GDM1 (cell line): ENCODE measurements around the gene ABI2.
A peak's percentile ranks its signal among the peaks of the same experiment; 100 is the strongest.
"Not testable (repeated sequence)": the region's sequence is repeated elsewhere in the genome, so short reads cannot be mapped to it uniquely, and the experiment has no call there.

Source experiments
- DNase-seq: peaks from one replicate; lab custom pipeline; 2025; lab: John Stamatoyannopoulos, UW

ABI2 gene

DNA sequence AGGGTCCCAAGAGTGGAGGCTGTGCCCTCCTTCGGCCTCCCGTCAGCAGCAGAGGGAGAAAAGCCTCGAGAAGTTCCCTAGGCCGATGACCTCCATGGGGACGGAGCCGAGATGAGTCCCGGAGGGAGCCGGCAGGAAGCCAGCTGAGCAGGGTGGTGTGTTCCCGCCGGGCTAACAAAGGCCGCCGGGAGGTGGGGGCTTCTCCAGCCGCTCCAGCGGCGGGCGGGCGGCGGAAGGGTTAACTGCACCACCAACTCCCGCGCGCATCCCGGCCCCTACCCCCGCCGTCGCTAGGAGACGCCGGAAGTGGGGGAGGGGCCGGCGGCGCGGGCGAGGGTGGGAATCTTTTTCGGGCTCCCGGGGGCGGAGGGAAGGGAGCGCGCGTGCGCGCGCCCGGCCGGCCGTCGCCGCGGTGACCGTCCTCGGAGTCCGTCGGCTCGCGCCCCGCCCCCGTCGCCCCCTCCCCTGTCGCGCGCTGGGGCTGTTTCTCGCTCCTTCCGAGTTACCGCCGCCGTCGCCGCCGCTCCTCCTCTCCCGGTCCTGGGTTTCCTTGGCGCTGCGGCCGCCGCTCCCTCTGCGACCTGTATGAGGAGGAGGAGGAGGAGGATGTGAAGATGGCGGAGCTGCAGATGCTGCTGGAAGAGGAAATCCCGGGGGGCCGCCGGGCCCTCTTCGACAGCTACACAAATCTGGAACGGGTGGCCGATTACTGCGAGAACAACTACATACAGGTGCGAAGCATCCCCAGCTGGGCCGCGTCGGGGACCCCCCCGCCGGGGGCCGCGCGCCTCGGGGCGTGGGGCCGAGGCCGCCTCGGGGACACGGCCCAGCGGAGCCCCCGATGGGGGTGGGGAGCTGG is at the start of gene ABI2:
TSS of gene ABI2 (plus strand) at position 494 of the 859 bp plus-strand sequence. CDS start at position 615, 121 bp downstream.
- DNase-seq: peak; percentile 74

DNA sequence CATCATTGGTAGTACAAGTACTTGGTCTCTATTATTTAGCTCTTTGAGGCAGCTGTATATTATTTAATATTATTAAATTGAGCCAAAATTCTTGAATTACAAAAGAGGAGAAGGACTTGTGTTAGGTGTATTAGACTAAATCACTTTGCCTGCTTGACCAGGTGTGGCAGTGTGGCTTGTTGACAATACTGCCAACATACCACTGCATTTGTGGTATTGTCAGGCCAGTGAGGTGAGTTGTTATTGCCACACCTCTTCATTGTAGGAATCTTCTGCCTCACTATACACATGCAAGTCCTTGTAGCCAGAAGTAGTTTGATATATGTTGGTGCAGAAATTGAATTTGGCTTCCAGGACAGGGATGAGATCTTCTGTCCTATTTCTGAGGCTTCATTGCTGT is 48.9 kb upstream of the ABI2 start:
- no peak for DNase-seq

DNA sequence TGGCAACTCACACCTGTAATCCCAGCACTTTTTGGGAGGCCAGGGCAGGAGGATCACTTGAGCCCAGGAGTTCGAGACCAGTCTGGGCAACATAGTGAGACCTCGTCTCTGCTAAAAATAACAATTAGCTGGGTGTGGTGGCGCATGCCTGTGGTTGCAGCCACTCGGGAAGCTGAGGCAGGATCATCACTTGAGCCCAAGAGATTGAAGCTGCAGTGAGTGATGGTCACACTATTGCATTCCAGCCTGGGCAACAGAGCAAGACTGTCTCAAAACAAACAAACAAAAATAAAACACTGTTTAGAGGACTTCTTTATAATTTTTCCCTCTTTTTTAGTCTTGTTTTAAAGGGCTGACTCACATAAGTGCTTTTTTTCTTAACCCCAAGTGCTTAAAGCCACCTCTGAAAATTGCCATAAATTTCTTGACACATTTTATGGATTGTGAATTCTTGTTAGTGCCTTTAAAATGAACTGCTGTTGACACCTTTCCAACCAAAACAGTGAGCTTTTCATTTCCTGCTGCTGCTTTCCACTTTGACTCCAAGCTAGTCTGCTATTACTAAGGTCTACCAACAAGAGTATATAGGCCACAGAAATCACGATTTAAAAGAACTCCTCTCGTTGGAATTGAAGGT is 47.6 kb upstream of the ABI2 start:
- no peak for DNase-seq

DNA sequence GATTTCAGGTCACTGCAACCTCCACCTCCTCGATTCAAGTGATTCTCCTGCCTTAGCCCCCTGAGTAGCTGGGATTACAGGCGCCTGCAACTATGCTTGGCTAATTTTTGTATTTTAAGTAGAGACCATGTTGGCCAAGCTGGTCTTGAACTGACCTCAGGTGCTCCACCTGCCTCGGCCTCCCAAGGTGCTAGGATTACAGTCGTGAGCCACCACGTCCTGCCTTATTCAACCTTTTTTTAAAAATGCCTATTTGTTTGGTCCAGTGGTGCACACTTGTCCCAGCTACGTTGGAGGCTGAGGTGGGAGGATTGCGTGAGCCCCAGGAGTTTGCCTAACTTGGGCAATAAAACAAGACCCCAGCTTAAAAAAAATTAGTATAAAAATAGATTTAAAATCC is 46.1 kb upstream of the ABI2 start:
- no peak for DNase-seq

DNA sequence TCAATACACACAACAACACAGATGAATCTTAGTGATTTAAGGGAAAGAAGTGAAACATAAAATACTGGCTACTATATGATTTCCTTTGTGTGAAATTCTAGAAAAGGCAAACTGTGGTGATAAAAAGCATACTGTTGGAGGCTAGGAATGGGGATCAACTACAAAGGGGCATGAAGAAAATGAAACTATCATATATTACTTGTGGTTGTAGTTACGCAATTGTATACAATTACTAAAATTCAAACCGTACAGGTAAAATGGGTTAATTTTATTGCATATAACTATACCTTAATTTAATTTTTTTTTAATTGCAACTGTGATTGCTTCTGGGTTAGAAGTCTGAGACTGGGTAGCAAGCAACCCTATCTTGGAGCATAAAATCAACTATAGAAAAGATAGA is 41.7 kb upstream of the ABI2 start:
- no peak for DNase-seq

DNA sequence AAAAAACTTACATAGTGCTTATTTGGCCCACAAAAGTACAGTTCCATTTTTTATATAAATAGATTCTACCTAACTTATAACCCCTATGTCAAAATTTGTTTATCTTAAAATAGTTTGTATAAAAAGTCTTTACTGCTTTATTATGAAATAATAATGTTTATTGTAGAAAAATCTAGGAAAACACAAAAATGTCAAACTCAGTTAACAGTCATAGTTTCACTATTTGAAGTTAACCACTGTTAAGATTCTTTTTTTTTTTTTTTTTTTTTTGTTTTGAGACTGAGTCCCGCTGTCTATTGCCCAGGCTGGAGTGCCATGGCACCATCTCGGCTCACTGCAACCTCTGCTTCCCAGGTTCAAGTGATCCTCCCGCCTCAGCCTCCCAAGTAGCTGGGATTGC is 26.5 kb upstream of the ABI2 start:
- no peak for DNase-seq

DNA sequence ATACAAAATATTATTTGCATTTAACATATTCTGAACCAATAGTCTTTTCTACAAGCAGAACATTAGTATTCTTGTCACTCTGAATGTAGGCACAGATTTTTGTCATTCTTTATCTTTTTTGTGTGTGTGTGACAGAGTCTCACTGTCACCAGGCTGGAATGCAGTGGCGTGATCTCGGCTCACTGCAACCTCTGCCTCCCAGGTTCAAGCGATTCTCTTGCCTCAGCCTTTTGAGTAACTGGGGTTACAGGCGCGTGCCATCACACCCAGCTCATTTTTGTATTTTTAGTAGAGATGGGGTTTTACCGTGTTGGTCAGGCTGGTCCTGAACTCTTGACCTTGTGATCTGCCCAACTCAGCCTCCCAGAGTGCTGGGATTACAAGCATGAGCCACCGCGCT is 25.6 kb upstream of the ABI2 start:
- DNase-seq: not testable (repeated sequence)

DNA sequence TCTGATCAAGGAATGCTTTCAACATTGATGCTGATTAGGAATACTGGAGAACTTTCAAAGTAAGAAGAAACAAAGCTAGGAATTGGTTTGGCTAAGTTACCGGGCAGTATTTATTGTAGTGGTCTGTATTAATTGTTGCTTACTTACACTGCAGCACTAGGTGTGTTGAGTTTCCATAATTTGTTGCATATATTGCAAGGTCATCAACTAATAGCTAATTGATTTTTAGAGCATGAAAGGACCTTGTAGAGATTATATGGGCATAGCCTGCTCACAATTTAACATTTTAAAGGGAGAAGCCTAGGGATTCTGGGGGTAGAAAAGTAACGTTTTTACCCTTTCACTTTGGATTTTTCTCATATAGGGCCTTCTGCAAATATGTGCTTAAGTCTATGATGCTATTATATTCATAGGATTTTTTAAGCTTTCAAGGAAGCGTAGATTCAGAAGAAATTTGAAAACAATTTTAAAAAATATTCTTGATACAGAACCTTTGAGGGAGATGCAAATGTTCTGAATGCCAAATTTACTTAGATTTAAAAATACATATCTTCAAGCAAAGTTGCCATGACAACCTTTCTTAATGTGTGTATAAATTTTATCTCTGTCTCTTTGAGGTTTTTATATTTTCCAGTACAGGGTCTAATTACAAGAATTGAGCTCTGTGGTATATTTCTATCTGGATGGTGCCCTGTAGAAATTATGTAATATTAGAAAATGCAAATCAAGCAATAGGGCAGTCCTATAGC is 17.3 kb upstream of the ABI2 start:
- DNase-seq: no peak

DNA sequence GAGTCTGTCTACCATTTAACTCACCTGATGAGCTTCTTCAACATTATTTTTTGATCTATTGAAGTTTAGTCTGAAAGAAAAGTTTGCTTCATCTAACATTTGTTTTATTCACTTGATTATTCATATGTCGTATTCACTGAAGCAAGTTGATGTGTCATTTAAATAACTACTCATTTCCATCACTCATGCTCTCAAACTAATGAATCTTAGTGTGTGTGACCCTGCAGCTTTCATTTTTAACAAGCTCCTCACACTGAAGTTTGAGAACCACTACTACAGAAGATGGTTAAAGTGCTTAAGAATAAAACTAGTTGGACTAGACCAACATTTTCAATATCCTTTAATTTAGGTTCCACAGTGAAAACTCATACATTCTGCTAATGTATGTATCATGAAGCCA is 1.8 kb upstream of the ABI2 start:
- no peak for DNase-seq

DNA sequence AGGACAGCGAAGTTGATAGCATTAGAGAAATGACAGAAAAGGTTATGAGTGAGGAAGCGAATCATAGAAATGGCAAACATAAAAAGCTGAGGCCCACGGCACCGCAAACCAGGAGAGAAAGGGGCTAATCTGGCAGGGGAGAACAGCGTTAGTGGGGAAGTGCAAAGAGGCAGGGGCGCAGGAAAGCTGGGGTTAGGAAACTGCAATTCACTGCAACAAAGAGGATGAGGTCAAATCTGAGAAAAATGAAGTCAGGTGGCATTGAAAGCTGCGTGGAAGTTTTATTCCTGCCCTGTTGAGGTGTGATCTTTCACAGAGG is 653 bp upstream of the ABI2 start:
- no peak for DNase-seq

DNA sequence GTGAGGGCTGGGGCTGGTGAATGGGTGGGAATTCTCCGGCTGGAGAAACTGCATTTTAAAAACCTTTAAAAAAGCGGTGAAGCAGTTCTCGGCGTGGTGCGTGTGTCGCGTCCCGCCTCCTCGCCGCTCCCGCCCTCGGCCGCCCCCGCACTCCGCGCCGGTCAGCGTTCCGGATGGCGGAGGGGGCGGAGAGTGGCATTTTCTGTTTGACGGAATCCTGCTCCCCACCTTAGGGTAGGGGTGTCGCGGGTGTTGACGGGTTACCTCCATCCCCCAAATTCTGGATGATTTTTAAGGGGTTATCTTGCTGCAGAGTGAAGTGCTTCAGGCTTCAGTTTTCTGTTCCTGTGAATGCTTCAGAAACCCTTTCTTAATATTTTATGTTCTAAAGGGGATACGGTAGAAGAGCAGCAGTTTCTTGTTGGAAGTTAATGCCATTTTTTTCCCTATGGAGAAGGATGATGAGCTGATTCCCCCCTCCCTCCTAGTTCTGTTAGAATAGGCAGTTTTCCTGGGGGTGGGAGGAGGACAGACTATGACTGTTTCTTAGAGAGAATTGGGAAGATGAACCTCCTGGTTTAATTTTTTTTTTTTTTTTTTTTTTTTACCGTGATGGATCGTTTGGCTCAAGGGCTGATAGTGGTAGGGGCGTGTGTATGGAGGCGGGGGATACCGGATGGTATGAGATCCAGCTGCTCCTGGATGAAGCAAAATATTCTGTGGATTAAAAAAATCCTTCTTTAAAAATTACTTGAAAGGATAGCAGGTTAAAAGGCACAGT is 756 bp downstream of the ABI2 start:
- DNase-seq: peak; percentile 4

DNA sequence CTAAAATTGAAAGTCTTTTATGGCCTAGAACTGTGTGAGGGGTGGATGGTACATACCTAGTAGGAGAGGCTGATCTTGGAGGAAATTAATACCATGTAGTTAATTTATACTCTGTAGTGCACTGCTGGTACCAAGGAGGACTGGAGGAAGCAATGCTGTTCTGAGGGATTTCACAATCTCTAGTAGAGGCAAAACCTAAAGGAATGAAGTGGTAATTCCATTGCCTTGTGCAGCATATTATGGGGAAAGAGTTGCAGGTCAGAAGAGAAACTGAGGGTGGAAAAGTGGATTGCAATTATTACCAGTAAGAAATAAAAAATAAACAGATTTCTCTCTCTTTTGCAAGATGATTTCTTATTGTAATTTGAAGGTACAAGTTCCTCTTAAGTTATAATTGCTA is 2.2 kb downstream of the ABI2 start:
- DNase-seq: no peak

DNA sequence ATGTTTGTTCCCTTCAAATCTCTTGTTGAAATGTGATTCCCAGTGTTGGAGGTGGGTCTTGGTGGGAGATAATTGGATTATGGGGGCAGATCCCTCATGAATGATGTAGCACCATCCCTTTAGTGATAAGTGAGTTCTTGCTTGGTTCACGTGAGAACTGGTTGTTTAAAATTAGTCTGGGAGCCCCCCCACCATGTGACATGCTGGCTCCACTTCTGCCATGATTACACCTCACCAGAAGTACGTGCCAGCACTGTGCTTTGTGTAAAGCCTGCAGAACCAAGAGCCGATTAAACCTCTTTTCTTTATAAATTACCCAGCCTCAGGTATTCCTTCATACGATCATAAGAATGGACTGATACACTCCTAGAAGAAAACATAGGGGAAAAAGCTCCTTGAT is 10.1 kb downstream of the ABI2 start:
- DNase-seq: no peak

DNA sequence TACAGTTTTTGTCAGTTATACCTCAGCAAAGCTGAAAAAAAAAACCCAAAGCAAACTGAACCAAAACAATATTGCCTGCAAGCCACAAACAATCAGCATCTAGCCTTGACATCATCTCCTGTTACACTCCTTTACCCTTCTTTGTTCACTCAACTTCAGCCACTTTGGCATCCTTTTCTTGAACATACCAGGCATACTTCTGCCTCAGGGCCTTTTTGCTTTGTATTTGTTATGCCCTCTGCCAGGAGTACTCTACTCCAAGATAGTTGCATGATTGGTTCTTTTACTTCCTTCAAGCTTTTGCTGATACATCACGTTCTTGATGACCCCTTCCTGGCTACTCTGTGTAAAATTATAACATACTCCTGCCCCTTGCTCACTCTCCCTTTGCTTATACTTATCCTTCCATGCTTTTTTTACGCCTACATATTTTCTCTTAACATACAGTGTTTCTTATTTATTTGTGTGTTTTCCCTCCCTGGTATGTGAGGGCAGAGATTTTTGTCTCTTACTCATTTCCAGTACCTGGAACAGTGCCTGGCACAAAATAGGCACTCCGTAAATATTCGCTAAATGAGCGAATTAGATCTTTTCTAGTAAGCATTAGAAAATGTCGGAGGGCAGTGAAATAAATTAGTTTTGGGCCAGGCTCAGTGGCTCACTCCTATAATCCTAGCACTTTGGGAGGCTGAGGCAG is 12.7 kb downstream of the ABI2 start:
- no peak for DNase-seq

DNA sequence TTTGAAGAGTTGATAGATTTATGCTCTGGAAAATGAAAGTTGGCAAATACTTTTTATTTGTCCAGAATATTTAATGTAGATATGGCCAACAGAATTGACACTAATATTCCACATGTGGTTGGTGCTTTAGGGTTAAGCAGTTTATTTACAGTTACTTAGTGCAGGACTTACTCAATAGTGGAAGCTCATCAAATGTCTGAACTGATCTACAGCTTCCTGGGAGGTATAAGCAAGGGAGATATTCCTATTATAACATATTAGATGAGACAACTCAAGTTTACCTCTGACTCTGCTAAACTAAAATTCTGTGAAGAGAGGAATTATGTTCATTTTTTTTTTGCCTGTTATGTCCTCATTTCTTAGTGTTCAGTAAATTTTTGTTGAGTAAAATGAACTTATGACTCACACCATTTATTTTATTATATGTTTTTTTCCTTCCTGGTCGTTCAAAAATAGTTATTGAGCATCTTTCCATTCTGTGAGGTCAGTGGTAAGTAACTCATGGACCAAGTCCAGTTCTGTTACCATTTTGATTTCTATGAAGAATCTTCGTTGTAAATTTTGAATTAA is 13.6 kb downstream of the ABI2 start:
- DNase-seq: no peak

DNA sequence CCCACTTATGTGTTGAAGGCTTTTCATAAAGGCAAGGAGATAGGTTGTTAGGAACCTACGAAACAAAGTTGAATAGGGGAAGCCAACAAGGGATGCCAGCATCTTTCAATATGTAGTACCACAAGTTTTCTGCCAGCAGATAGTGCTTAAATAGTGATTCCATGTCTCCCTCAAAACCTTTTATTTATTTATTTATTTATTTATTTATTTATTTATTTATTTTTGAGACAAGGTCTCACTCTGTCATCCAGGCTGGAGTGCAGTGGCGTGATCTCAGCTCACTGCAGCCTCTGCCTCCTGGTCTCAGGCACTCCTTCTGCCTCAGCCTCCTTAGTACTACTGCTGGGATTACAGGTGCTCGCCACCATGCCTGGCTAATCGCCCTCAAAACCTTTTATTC is 14.2 kb downstream of the ABI2 start:
- not testable (repeated sequence) for DNase-seq

DNA sequence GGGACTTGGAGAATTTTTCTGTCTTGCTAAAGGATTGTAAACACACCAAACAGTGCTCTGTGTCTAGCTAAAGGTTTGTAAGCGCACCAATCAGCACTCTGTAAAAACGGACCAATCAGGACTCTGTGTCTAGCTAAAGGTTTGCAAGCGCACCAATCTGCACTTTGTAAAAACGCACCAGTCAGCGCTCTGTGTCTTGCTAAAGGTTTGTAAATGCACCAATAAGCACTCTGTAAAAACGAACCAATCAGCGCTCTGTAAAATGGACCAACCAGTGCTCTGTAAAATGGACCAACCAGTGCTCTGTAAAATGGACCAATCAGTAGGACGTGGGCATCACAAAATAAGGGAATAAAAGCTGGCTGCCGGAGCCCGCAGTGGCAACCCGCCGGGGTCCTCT is 16.5 kb downstream of the ABI2 start:
- DNase-seq: no peak

DNA sequence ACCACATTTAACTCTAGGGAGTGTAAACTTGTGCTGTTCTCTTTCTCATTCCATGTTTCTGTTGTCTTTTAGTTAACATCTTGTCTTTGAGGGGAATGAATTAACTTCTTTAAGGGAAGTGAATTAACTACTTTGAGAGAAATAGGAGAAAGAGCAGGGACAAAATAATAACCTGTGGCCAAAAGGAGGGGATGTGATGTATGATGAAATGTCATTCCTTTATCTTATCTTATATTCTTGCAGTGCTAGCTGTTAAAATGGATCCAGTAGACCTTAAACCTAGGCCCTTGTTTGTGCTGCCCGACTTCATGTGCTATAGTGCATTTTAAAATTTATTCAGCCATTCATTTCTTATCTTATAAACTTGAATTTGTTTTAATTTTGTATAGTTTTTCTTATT is 18.4 kb downstream of the ABI2 start:
- no peak for DNase-seq

DNA sequence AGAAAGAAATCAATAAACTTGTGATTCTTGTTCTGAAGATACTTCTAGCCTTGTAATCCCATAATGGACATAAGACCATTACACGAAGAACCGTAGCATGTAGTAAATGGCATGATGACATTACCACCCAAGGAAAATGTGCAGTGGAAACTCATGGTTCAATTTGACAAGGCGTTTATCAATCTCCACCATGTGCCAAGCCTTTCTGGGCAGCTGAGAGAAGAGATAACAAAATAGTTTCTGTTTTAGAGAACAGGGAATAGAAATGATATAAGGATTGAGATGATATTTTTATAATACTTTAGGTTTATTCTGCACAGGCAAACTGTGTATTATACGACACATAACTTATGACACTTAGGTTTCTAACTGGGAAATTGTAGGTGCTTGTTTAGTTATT is 19.2 kb downstream of the ABI2 start:
- DNase-seq: no peak

DNA sequence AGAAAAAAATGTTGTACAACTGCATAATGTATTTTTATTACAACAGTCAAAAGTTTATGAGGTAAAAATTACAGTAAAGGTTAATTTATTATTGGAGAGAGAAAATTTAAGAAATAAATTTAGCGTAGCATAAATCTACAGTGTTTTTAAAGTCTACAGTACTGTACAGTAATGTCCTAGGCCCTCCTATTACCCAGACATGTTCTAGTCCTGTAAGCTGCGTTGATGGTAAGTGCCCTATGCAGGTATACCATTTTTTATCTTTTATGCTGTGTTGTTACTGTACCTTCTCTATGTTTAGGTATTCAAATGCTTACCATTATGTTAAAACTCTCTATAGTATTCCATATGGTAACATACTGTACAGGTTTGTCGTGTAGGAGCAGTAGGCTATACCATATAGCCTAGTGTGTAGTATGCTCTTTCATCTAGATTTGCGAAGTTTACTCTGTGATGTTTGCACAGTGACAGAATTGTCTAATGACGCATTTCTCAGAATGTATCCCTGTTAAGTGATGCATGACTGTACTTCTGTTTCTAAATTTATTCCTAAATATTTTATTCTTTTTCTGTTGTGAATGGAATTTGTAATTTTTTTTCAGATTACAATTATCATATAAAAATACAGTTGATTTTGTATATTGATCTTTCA is 24.5 kb downstream of the ABI2 start:
- DNase-seq: no peak

DNA sequence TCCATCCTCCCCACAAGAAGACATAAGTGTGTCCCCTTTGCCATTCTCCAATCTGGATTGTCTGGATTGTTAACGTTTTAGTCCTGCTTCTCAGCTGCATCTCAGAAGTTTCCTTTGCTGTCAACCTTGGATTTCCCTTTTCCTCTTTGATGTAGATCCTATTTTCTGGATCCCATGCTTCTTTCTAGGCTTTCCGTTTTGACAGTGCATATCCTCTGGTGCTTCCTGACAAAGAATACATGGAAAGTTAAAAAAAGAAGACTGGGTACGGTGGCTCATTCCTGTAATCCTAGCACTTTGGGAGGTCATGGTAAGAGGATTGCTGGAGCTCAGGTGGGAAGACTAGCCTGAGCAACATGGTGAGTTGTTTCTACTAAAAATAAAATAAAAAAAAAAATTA is 26.8 kb downstream of the ABI2 start:
- DNase-seq: no peak
